ENCODE measurements around the gene LTO1. TPM values are rescaled to one million over a fixed set of nuclear protein-coding genes. Genes with fewer than 3 reads are reported as not detected.

LTO1 gene
- polyA plus RNA-seq, 2 of the 4 experiments (the other 2 are of a cell fraction) = 25.1 to 27.0 TPM

GRCh38 chr11:69683764-69684333 is 8.7 kb upstream of the LTO1 start:
- CTCF ChIA-PET = interaction anchor here (0.7 to 5.2 kb wide), 27 partner anchors 9 to 591 kb away, joined by 3 to 39 read pairs (median 4); partner anchors contain the start of gene LTO1
- TF ChIP-seq SMC3 (IDR thresholded peaks at IDR 0.05) = peak; percentile 66
- peak; percentile 77 to 89 for TF ChIP-seq RAD21 (conservative IDR thresholded peaks at IDR 0.05 in 1 of 2, IDR thresholded peaks at IDR 0.05 in 1 of 2)
- TF ChIP-seq BCL3 (IDR thresholded peaks at IDR 0.05) = no peak
- peak; percentile 66 for TF ChIP-seq CTCF (IDR thresholded peaks at IDR 0.05)
- Histone ChIP-seq H3K4me1 (peaks cover 12% of the 10 kb centered on the region; the same call in 2 of the 3 replicates), H3K4me3 (no peak overlapping the region), H3K9me3 (no peaks in the 10 kb centered on the region), H3K4me2 (no peak overlapping the region), H3K27ac (no peak overlapping the region)
- ATAC-seq (peak in 1 of 2 experiments; percentile 75; a peak in 3 of 6 replicates), DNase-seq (ENCODE audit: low read depth in 1 of 2, low spot score in 1 of 2) (peak in 1 of 2 experiments; percentile 64), FAIRE-seq (no peak)
- 28% methylated on average over 9 of the region's 9 CpGs for WGBS (ENCODE audit: missing lambda C conversion rate)
- POLR2A ChIA-PET = no interaction called here

- TF ChIP-seq PBX3 (IDR thresholded peaks at IDR 0.05) (no peak), POLR2A (IDR thresholded peaks at IDR 0.05; ENCODE audit: low read length) (no peak), NPAS2 (CRISPR knock-in tag; IDR thresholded peaks at IDR 0.05; ENCODE audit: borderline replicate concordance) (no peak), RARB (CRISPR knock-in tag; IDR thresholded peaks at IDR 0.05) (no peak), HEYL (CRISPR knock-in tag; IDR thresholded peaks at IDR 0.05) (no peak), KDM1A (IDR thresholded peaks at IDR 0.05; ENCODE audit: low read depth) (no peak), EHMT2 (IDR thresholded peaks at IDR 0.05; ENCODE audit: low read depth) (no peak), EP300 (IDR thresholded peaks at IDR 0.05) (no peak), CHD2 (IDR thresholded peaks at IDR 0.05; ENCODE audit: low read length, partially characterized antibody) (no peak), SREBF2 (IDR thresholded peaks at IDR 0.05) (no peak), ZC3H11A (IDR thresholded peaks at IDR 0.05) (no peak), CBX8 (IDR thresholded peaks at IDR 0.05) (no peak), BCL3 (IDR thresholded peaks at IDR 0.05) (no peak), MAX (IDR thresholded peaks at IDR 0.05) (no peak), NR3C1 (IDR thresholded peaks at IDR 0.05) (no peak), ZSCAN20 (CRISPR knock-in tag; IDR thresholded peaks at IDR 0.05) (no peak), NFE2L2 (conservative IDR thresholded peaks at IDR 0.05; ENCODE audit: low read length) (no peak)
- FAIRE-seq (no peak), ATAC-seq (no peak), DNase-seq (ENCODE audit: low read depth in 1 of 2, low spot score in 1 of 2) (no peak)
- no peak overlapping the region for H3K27ac ChIP-seq
- POLR2A ChIA-PET = no interaction called here
- H3K4me1 ChIP-seq = peaks cover 1% of the 10 kb centered on the region; the same call in 1 of the 3 replicates
- no peaks in the 10 kb centered on the region for H3K9me3 ChIP-seq
- WGBS (ENCODE audit: missing lambda C conversion rate) = 76% methylated on average over 7 of the region's 7 CpGs
- H3K4me2 ChIP-seq = no peak overlapping the region
- CTCF ChIA-PET = interaction anchor here (0.8 to 5.2 kb wide), 5 partner anchors 35 to 582 kb away, joined by 3 to 39 read pairs (median 14); no protein-coding TSS in a partner anchor
- H3K4me3 ChIP-seq = no peak overlapping the region
Measured at GRCh38 chr11:69682681-69683326, 7.7 kb upstream of the LTO1 start.

Measured in A549 (cell line).